Measurements from ENCODE around the gene ORAI3.

DNA sequence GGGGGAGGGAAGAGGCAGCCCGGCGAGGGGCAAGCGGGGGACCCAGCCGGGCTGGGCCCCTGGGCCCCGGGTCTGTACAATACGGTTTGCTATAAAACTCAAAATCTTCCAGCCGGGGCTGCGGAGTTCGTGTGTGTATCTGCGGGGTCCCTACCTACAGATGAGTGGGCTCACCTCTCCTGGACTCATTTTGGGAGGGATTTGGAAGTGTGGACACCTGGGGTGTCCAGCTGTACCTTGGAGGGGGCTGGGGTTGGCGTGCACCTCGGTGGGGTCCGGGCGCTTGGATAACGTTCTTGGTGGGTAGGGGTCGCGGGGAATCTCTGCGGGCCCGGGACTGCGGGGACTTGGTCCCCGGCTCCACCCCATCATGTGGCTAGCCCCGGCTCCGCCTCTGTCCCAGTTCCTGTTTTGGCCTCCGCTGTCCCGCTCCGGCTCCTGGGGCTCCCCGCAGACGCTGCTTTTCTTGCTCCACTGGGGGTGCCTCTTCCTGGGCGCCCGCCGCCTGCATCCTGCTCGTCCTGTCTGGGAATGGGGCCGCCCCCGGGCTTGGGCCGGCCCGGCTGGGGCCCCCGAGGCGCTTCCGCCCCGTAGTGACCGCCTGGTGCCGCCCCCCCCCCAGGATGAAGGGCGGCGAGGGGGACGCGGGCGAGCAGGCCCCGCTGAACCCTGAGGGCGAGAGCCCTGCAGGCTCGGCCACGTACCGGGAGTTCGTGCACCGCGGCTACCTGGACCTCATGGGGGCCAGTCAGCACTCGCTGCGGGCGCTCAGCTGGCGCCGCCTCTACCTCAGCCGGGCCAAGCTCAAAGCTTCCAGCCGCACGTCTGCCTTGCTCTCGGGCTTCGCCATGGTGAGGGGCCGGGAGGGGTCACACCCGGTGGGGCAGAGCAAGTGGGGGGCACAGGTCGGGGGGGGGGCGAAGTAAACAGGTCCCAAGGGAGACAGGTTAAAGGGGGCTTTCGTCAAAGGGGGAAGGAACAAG lies at the start of gene ORAI3:
- TF ChIP-seq ZNF384 (IDR thresholded peaks at IDR 0.05) (no peak), ELF4 (IDR thresholded peaks at IDR 0.05) (no peak), SUZ12 (IDR thresholded peaks at IDR 0.05) (no peak), TARDBP (IDR thresholded peaks at IDR 0.05) (no peak), SP1 (IDR thresholded peaks at IDR 0.05) (no peak), BHLHE40 (IDR thresholded peaks at IDR 0.05; ENCODE audit: borderline replicate concordance) (no peak), FOXA1 (IDR thresholded peaks at IDR 0.05) (no peak), FOXM1 (IDR thresholded peaks at IDR 0.05; ENCODE audit: borderline replicate concordance) (0 out of 2 replicates have a peak, but pooled peaks have one; percentile 11), FOXK2 (IDR thresholded peaks at IDR 0.05) (no peak)

Data from HEK293T (cell line).